Measurements from ENCODE around the gene CEP72.

The CEP72 gene

GRCh38 chr5:609506-609905 lies 2.6 kb upstream of the CEP72 start:
- H3K4me3 ChIP-seq (ENCODE audit: low read length): no peak overlapping the region
- H3K4me2 ChIP-seq (ENCODE audit: low read length): no peak overlapping the region
- peaks cover 12% of the 10 kb centered on the region for H3K36me3 ChIP-seq (replicated peaks; ENCODE audit: low read depth, low read length)
- H3K4me1 ChIP-seq (ENCODE audit: low read length): peaks cover 17% of the 10 kb centered on the region
- H3K27ac ChIP-seq (ENCODE audit: low read length): no peak overlapping the region
- H3K79me2 ChIP-seq (ENCODE audit: low read length): peaks cover 22% of the 10 kb centered on the region
- H3K9ac ChIP-seq (ENCODE audit: low read length): no peak overlapping the region
- TF ChIP-seq EZH2phosphoT487 (IDR thresholded peaks at IDR 0.05; ENCODE audit: low read depth): no peak
- TF ChIP-seq CTCF (IDR thresholded peaks at IDR 0.05; ENCODE audit: low read depth, low read length): no peak
- no peaks in the 10 kb centered on the region for H3K27me3 ChIP-seq (ENCODE audit: low read depth, low read length)
- H2AFZ ChIP-seq (ENCODE audit: low read depth, low read length): no peak overlapping the region
- no peaks in the 10 kb centered on the region for H4K20me1 ChIP-seq (ENCODE audit: insufficient read depth, low read length)
- H3K9me3 ChIP-seq (ENCODE audit: insufficient read depth, low read length): peaks cover 8% of the 10 kb centered on the region; the same call in 1 of the 2 replicates

- no peak overlapping the region for H3K9ac ChIP-seq (ENCODE audit: low read length)
- TF ChIP-seq CTCF (IDR thresholded peaks at IDR 0.05; ENCODE audit: low read depth, low read length): no peak
- no peak for TF ChIP-seq EZH2phosphoT487 (IDR thresholded peaks at IDR 0.05; ENCODE audit: low read depth)
- H3K4me2 ChIP-seq (ENCODE audit: low read length): no peak overlapping the region
- no peak overlapping the region for H2AFZ ChIP-seq (ENCODE audit: low read depth, low read length)
- peaks cover 8% of the 10 kb centered on the region; the same call in 1 of the 2 replicates for H3K9me3 ChIP-seq (ENCODE audit: insufficient read depth, low read length)
- no peaks in the 10 kb centered on the region for H4K20me1 ChIP-seq (ENCODE audit: insufficient read depth, low read length)
- H3K4me1 ChIP-seq (ENCODE audit: low read length): peaks cover 17% of the 10 kb centered on the region
- H3K27ac ChIP-seq (ENCODE audit: low read length): no peak overlapping the region
- H3K79me2 ChIP-seq (ENCODE audit: low read length): peaks cover 28% of the 10 kb centered on the region
- H3K27me3 ChIP-seq (ENCODE audit: low read depth, low read length): no peaks in the 10 kb centered on the region
- peaks cover 17% of the 10 kb centered on the region for H3K36me3 ChIP-seq (replicated peaks; ENCODE audit: low read depth, low read length)
- H3K4me3 ChIP-seq (ENCODE audit: low read length): no peak overlapping the region
These were observed 2.0 kb upstream of the CEP72 start for GRCh38 chr5:610011-610743.

GRCh38 chr5:610744-611730 lies 1.1 kb upstream of the CEP72 start:
- no peaks in the 10 kb centered on the region for H3K27me3 ChIP-seq (ENCODE audit: low read depth, low read length)
- H3K9me3 ChIP-seq (ENCODE audit: insufficient read depth, low read length): peaks cover 8% of the 10 kb centered on the region; the same call in 1 of the 2 replicates
- peaks cover 37% of the 10 kb centered on the region for H3K79me2 ChIP-seq (ENCODE audit: low read length)
- peak overlapping the region; percentile 95 for H3K4me2 ChIP-seq (ENCODE audit: low read length)
- H3K9ac ChIP-seq (ENCODE audit: low read length): peak overlapping the region; percentile 61; the same call in 1 of the 2 replicates
- peaks cover 17% of the 10 kb centered on the region for H3K4me1 ChIP-seq (ENCODE audit: low read length)
- TF ChIP-seq EZH2phosphoT487 (IDR thresholded peaks at IDR 0.05; ENCODE audit: low read depth) (no peak), CTCF (IDR thresholded peaks at IDR 0.05; ENCODE audit: low read depth, low read length) (no peak)
- H4K20me1 ChIP-seq (ENCODE audit: insufficient read depth, low read length): no peaks in the 10 kb centered on the region
- peak overlapping the region; percentile 91 for H3K4me3 ChIP-seq (ENCODE audit: low read length)
- peak overlapping the region; percentile 39; the same call in 1 of the 2 replicates for H2AFZ ChIP-seq (ENCODE audit: low read depth, low read length)
- H3K36me3 ChIP-seq (replicated peaks; ENCODE audit: low read depth, low read length): peaks cover 23% of the 10 kb centered on the region
- H3K27ac ChIP-seq (ENCODE audit: low read length): no peak overlapping the region

Measured in OCI-LY3 (cell line).